ENCODE data around the gene SLC38A7.
A peak's percentile ranks its signal among the peaks of the same experiment; 100 is the strongest.
"Not testable (repeated sequence)": the region's sequence is repeated elsewhere in the genome, so short reads cannot be mapped to it uniquely, and the experiment has no call there.

The SLC38A7 gene, protein sequence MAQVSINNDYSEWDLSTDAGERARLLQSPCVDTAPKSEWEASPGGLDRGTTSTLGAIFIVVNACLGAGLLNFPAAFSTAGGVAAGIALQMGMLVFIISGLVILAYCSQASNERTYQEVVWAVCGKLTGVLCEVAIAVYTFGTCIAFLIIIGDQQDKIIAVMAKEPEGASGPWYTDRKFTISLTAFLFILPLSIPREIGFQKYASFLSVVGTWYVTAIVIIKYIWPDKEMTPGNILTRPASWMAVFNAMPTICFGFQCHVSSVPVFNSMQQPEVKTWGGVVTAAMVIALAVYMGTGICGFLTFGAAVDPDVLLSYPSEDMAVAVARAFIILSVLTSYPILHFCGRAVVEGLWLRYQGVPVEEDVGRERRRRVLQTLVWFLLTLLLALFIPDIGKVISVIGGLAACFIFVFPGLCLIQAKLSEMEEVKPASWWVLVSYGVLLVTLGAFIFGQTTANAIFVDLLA

DNA sequence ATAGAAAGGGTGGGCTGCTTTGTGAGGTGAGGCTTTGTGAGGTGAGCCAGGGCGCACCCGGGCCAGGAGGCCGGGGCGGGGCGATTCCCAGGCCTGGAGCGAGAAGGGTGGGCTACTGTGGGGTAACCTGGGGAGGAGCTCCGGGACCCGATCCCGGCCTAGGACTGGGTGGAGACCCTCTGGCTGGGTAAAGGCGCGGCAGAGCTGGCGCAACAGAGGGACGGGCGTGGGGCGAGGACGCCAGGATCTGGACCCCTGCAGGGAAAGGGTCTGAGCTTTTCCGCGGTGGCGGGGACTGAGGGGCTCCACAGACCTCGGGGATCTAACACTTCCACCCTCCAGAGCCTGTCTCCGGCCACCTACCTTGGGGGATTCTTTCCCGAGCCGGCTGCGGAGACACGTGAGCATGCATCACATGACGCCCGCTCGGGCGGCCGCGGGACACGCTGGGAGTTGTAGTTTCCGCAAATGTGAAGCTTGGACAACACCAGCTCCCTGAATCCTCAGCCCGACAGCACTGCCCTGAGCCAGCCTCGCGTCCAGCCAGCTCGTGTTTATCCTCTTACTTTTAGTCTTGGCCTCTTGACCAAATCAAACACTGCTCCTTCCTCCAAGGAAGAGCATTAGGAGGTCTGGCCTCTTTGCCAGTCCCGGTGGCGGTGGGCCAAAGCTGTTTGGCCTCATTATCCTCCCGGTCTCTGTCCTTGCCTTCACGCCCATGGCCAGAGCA, at the start of gene SLC38A7:
SLC38A7 (minus strand) TSS at position 417 of the 730 bp plus-strand sequence. CDS start 4,644 bp downstream, outside the sequence.
- DNase-seq (ENCODE audit: low read depth in 2 of 2) = peak; percentile 34 to 49

DNA sequence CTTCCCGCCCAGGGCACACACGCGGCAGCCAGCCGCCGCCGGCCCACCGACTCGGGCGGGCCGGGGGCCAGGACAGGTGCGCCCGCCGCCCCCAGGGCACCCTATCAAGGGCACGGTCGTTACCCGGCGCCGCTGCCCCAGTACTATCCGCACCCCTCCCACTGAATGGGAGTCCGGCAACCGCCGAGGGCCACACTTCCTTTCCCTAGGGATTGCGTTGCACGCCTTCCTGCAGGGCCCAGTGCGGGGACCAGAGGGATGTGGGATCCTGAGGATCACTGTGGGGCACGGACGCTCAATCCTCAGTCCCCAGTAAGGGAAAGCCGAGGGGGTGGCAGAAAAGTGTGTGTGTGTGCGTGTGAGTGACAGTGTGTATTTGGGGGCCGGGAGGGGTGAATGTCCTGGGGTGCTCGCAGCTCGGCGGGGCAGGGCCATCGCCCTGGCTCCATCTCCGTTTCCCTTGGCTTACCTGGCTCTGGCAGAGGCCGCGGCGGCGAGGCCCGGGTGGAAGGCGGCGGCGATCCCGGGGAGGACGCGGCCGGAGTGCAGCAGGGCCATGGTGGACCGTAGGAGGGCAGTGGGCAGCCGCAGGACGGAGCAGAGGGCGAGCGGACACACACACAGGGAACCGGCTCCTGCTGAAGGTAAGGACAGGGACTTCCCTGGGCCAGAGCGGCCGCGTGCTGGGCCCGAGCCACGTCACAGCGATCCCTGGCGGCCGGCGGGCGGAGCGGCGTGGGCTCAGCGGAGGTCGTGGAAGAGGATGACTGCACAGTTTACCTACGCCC, 49.3 kb upstream of the SLC38A7 start, which contains the start of gene GOT2:
GOT2 (minus strand) TSS at position 646 of the 788 bp plus-strand sequence; CDS start at position 558, 88 bp downstream.
- peak; percentile 48 to 66 for DNase-seq (ENCODE audit: low read depth in 2 of 2)

DNA sequence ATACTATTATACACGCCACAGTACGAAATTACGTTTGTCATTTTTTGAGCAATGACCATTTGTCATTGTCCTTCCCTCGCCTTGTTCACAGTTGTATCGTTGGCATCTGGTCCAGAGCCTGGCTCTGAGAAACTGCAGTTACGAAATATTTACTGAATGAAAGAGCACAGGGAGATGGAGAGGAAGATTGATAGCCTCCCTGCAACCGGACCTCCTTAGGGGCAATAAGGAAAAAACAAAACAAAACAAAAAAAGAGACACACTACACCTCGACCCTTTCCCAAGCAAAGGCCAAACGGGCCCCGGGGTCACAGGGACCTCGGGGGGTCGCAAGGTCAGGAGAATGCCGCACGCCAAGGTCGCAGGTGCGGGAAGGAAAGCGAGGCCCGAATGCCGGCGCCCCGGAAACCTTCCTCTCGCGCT, 48.7 kb upstream of the SLC38A7 start:
- no peak for DNase-seq (ENCODE audit: low read depth in 2 of 2)

DNA sequence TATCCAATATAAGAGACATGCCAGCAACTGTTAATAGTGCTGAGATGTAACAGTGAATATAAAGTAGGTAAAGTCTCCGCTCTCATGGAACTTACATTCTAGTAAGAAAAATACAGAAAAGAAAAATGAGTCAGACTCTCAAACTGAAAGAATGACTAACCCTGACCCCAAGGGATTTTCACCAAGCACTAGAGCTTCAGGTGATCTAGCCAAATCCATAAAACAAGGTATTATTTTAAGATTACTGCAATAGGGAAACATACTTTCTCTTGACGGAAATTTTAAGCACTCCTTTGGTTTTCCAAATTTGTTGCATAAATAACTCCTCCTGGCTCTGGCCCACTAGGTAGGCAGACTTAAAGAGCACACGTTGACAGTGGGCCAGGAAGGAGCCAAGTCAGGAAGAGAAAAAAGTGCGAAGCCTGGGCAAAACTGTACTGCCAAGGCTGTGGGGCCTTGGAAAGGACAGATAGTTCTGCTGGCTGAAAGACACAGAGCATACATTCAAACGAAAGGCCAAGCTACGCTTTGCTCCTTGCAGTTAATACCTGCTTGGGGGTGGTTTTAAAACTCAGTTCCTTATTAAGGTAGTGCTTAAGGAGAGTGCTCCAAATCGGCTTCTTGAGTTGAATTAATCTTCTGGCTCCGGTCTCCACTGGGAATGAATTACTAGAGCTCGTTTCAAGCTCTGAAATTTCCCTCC, 48.1 kb upstream of the SLC38A7 start:
- no peak for DNase-seq (ENCODE audit: low read depth in 2 of 2)

DNA sequence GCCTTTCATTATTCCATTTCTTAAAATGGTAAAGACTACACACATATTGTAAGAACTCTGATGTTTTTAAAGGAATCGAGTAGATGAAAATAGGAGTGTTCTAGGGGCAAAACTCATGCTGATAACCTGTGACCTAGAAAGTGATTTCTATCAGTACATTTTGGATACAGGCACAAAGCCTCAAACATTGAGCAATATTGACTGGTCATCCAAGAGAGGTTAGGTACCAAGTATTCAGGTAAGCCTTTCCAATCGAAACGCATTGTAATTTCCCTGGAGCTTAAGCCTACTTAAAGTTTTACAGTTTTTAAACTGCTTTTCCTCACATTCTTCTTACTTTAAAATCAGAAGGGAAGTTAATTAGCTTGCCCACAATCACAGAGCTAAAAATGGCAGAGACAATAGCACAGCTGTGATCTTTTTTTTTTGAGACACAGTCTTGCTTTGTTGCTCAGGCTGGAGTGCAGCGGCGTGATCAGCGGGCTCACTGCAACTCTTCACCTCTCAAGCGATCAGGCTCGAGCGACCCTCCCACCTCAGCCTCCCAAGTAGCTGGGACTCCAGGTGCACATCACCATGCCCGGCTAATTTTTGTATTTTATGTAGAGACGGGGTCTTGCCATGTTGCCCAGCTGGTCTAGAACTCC, 46.3 kb upstream of the SLC38A7 start:
- no peak for DNase-seq (ENCODE audit: low read depth in 2 of 2)

DNA sequence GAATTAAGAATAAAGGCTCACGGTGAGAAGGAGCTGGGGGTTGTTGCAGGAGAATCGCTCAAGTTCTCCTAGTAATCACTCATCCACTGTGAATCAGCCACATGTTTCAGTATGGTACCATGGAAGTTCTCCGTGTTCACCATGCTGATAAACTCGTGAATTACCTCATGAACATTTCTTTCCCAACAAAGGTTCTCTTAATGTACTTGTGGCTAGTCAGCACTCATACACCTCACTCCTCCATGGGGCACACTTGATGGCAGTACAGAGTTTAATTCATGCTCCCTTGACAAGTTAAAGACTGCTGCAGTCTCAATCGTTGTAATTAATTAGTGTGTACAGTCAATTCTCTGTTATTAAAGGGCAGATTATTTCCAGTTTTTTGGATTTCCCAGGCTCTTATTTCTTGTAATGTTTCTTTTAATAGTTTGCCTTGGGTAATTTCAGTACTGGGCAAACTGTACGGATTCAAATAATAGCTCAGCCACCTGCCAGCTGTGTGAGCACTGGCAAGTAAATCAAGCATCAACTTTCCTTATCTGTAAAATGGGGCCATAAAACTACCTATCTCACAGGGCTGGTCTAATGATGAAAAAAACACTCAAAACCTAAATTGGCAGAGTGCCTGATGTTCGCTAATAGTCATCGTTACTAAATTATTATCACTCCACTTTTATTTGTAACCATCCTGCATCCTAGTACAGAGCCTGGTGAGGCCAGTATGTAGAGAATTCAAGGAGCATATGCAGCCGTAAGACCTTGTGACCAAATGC, 43.4 kb upstream of the SLC38A7 start:
- DNase-seq (ENCODE audit: low read depth in 2 of 2) = no peak

DNA sequence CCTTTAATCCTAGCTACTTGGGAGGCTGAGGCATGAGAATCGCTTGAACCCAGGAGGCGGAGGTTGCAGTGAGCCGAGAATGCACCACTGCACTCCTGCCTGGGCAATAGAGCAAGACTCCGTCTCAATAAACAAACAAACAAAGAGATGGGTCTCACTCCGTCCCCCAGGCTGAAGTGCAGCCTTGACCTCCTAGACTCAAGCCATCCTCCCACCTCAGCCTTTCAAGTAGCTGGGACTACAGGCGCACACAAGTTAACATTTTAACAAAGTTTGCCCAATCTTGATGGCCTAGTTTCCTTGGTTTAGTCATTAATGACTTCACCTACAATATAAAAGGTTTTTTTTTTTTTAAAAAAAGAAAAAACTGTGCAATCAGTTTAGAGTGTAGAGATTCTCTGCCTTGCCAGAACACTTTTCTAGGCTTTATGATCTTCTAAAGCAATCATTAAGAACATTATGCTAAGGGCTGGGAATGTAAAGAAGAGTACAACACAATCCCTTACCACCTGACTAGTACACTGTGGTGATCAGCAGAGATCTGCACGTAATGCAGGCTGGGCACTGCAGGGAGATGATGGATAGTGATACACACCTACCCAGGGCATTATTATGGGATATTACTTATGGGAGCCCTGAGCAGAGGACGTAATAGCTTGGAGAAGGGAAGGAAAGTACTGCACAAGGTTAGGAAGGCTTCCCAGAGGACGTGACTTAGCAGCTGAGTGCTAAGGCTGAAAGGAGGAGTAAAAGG, 42.6 kb upstream of the SLC38A7 start:
- no peak for DNase-seq (ENCODE audit: low read depth in 2 of 2)

DNA sequence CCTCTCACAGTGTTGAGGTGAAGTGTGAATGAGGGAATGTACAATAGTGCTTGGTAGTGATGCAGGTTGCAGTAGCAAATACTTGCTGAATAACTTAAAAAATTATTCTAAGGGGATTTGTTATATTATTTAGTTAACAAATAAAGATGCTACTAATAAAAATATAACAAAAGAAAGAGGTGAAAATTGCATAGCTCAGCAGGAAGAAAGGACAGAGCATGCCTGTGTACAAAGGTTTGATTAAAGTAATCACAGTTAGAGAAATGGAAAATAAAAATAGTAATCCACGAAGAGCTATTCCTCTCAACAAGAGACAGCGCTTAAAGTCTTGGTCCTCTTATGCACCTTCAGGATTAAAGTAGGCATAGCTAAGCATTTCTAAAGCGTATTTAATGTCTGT, 38.5 kb upstream of the SLC38A7 start:
- DNase-seq (ENCODE audit: low read depth in 2 of 2) = no peak

DNA sequence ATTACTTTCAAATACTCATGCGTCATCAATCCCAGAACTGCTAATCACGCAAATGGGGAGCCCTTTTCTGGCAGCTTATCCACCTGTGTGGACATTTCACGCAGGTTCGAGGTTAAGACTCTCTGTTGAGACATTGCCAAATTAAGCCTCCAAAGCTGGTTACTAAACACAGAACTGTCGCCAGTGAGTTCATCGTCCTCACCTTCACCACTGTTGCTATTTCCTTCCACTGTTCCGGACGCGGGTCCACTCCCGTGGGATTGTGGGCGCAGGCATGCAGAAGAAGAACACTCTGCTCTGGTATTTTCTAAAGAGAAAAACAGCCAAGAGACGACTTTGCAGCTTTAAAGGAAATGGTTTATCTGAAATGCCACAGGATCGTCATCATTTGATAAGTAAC, 33.4 kb upstream of the SLC38A7 start:
- DNase-seq (ENCODE audit: low read depth in 2 of 2) = no peak

DNA sequence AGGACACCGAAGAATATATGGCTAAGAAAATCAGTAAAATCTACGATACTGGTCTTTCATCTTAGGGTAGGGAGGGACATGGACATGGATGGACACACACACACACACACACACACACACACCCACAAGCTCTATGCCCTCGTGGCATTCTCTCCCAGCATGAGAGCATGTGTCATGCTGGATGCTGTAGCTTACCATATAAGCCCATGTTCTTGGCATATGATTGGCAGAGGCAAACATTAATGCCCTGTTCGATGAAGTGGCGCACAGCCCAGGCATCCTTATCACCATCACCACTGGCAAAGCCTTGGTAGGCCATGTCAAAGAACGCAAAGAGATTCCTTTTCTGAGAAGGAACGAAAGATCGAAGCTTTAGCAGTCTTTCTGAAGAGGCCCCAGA, 31.9 kb upstream of the SLC38A7 start:
- no peak for DNase-seq (ENCODE audit: low read depth in 2 of 2)

DNA sequence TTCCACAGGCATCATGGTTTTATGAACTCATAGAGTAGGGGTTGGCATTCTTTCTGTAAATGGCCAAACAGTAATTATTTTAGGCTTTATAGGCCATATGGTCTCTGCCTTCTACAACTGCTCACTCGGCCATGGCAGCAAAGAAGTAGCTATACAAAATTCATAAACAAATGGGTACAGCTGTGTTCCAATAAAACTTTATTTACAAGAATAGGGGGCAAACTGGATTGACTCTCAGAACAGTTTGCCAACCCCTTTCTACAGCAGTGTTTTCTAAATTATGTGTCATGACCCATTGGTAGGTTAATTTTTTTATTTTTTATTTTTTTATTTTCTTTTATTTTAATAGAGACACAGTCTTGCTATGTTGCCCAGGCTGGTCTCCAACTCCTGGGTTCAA, 29.2 kb upstream of the SLC38A7 start:
- DNase-seq (ENCODE audit: low read depth in 2 of 2) = no peak

DNA sequence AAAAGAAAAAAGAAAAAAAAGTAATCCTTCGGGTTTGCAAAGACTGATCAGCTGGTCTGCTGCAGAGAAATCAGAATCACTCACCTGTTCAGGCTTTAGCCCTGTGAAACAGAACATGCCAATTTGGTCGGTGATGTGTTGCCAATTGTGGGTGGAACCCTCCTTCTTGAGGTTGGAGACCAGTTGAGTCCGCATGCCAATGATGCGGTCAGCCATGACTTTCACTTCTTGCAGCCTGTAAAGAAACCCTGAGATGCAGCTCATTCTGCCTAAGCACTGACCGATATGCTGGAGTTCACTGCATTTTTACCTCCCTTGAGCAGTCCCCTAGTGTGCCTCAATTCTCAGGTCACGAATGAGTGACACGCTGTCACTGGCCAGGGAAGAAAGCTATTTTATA, 24.8 kb upstream of the SLC38A7 start:
- DNase-seq (ENCODE audit: low read depth in 2 of 2) = no peak

DNA sequence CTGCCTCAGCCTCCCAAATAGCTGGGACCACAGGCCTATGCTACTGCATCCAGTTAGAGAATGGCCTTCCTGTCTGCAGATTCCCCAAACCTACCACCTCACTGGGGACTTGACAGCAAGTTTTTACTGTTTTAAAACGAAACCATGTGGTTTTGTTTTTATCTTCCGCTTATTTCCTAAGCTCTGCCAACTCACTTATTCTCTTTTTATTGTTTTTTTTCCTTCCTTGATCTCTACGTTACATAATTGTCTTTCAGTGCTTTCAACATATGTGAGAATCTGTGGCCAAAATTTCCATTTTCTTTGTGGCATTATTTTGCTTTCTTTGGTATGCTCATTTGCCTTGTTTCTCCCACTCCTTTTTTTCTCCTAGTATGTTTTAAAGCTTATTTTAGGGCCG, 14.6 kb upstream of the SLC38A7 start:
- no peak for DNase-seq (ENCODE audit: low read depth in 2 of 2)

DNA sequence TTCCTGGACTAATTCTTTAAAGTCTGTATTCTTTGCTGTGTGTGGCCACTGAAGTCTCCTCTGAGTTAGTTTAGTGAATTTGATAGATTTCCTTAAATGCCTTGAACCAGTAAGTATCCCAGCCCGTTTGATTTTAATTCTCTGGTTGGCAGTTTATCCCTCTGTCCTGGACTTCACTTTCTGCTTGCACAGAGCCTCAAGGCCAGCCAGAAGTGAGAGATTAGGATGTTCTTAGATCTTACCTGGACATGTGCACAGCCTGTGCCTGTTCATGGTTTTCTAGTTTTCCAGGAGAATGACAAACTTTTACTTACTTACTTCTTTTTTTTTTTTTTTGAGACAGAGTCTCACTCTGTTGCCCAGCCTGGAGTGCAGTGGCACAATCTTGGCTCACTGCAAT, 10.8 kb upstream of the SLC38A7 start:
- DNase-seq (ENCODE audit: low read depth in 2 of 2) = no peak

DNA sequence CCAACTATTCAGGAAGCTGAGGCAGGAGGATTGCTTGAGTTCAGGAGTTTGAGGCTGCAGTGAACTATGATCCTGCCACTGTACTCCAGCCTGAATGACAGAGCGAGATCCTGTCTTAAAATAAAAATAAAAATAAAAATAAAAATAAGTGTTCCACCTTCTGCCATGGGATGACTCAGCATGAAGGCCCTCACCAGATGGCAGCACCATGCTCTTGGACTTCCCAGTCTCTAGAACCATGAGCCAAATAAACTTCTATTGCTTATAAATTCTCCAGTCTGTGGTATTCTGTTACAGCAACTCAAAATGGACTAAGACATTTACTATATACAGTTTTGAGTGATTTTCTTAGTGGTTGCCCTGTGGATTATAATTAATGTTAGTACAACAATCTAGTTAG, 7.9 kb upstream of the SLC38A7 start:
- DNase-seq (ENCODE audit: low read depth in 2 of 2) = no peak

DNA sequence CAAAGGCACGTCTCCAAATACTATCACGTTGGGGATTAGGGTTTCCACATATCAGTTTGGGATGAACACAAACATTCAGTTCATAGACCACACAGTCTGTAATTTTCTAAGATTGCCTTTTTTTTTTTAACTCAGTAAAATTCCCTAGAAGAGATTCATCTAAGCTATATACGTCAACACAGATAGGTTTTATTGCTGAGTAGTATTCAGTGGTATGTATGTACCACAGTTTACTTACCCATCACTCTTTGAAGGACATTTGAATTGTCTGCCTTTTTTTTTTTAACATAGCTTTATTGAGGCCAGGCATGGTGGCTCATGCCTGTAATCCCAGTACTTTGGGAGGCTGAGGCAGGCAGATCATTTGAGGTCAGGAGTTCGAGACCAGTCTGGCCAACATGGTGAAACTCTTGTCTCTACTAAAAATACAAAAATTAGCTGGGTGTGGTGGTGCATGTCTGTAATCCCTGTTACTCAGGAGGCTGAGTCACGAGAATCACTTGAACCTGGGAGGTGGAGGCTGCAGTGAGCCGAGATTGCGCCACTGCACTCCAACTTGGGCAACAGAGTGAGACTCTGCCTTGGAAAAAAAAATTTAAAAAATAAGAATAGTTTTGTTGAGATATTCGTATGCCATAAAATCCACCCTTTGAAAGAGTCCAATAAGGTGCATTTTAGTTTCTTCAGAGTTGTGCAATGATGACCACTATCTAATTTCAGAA, 2.6 kb upstream of the SLC38A7 start:
- DNase-seq (ENCODE audit: low read depth in 2 of 2) = not testable (repeated sequence)

DNA sequence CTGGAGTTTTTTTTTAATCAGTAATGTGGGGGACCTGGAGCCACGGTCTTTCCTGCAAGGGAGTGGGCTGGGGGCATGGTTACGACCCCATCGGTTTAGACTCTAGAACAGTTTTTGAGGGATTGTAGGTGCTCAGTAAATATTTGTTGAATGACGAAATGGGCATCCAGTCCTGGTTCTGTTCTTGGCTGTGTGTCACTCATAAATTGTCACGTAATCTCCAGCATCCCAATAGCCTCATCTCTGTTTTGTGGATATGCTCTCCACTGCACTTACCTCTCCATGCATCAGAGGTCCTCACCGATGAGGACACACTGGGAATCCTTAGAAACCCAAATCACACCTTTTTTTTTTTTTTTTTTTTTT, 497 bp upstream of the SLC38A7 start:
- no peak for DNase-seq (ENCODE audit: low read depth in 2 of 2)

DNA sequence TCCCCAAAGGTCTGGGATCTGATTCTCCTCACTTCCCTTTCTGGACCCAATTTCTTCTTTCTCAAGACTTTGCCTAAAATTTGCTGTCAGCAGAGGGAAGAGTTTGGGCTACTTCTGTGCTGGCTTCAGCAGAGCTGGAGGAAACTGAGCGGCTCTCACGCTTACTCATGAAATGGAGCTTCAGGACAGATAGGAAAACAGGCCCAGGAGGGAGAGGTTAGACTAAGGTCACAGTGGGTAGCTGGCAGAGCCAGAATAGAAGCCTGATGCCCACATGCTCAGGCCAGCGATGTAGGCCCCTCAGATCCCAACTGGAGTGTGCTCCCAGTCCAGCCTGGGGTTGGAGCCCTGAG, 593 bp downstream of the SLC38A7 start:
- no peak for DNase-seq (ENCODE audit: low read depth in 2 of 2)

DNA sequence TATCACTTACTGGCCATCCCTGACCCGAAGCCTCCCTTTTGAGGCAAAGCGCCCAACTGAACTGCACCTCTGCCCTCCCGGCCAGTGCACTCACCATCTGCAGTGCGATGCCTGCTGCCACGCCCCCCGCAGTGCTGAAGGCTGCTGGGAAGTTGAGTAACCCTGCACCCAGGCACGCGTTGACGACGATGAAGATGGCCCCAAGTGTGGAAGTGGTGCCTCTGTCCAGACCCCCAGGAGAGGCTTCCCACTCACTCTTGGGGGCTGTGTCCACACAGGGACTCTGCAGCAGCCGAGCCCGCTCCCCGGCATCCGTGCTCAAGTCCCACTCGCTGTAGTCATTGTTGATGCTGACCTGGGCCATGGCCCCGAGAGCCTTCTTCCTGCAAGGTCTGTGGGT, 4.8 kb downstream of the SLC38A7 start:
- DNase-seq (ENCODE audit: low read depth in 2 of 2) = no peak

All from stimulated activated CD4-positive, alpha-beta T cell treated with anti-CD3 and anti-CD28 coated beads, Interleukin-1b, Interleukin-23, amount 100 ng/mL, for 1 hour (primary cell).